NCI-H2227 treated with DMSO at 0.1 percent for 48 hours (cell line): ENCODE measurements around the gene NCOA1.
"Not testable (repeated sequence)": the region's sequence is repeated elsewhere in the genome, so short reads cannot be mapped to it uniquely, and the experiment has no call there.

Source experiments
- DNase-seq: peaks from one replicate; lab custom pipeline; 2025; lab: John Stamatoyannopoulos, UW

NCOA1 gene

GRCh38 chr2:24540011-24540477, 49.0 kb downstream of the NCOA1 start:
- DNase-seq, result no peak

- no peak for DNase-seq
Measured at GRCh38 chr2:24541621-24542020, 50.6 kb downstream of the NCOA1 start.

- DNase-seq, result no peak
Measured at GRCh38 chr2:24542269-24542872, 51.3 kb downstream of the NCOA1 start.

- DNase-seq, result no peak
Measured at GRCh38 chr2:24543252-24543651, 52.2 kb downstream of the NCOA1 start.

- no peak for DNase-seq
Measured at GRCh38 chr2:24544456-24545115, 53.5 kb downstream of the NCOA1 start.

- no peak for DNase-seq
Measured at GRCh38 chr2:24546669-24547068, 55.6 kb downstream of the NCOA1 start.

- no peak for DNase-seq
Measured at GRCh38 chr2:24548058-24548457, 57.0 kb downstream of the NCOA1 start.

GRCh38 chr2:24550301-24550700, 59.2 kb downstream of the NCOA1 start:
- not testable (repeated sequence) for DNase-seq

- DNase-seq, result no peak
Measured at GRCh38 chr2:24551016-24551415, 60.0 kb downstream of the NCOA1 start.

GRCh38 chr2:24552836-24553235, 61.8 kb downstream of the NCOA1 start:
- DNase-seq, result no peak

- no peak for DNase-seq
Measured at GRCh38 chr2:24558781-24559472, 67.9 kb downstream of the NCOA1 start.

GRCh38 chr2:24559473-24560113, 68.5 kb downstream of the NCOA1 start:
- no peak for DNase-seq

GRCh38 chr2:24565537-24565936, 74.5 kb downstream of the NCOA1 start:
- DNase-seq, result no peak

GRCh38 chr2:24566209-24566608, 75.2 kb downstream of the NCOA1 start:
- no peak for DNase-seq

- DNase-seq, result no peak
Measured at GRCh38 chr2:24566630-24567029, 75.6 kb downstream of the NCOA1 start.

- no peak for DNase-seq
Measured at GRCh38 chr2:24568551-24568950, 77.5 kb downstream of the NCOA1 start.

GRCh38 chr2:24569565-24569964, 78.5 kb downstream of the NCOA1 start:
- not testable (repeated sequence) for DNase-seq

GRCh38 chr2:24570225-24570624, 79.2 kb downstream of the NCOA1 start:
- no peak for DNase-seq

- no peak for DNase-seq
Measured at GRCh38 chr2:24571828-24572442, 80.9 kb downstream of the NCOA1 start.

- no peak for DNase-seq
Measured at GRCh38 chr2:24576146-24576545, 85.1 kb downstream of the NCOA1 start.

GRCh38 chr2:24576617-24577016, 85.6 kb downstream of the NCOA1 start:
- no peak for DNase-seq

- no peak for DNase-seq
Measured at GRCh38 chr2:24577481-24577880, 86.4 kb downstream of the NCOA1 start.
